Mesenchymal stem cell (in vitro differentiated cells and primary cell): ENCODE data around the gene ANKRD36C.
"Not testable (repeated sequence)": the region's sequence is repeated elsewhere in the genome, so short reads cannot be mapped to it uniquely, and the experiment has no call there.

Experiments used
- DNase-seq: peaks from one replicate; pipeline ENCODE4 v3.0.0-alpha.2; 2013
- H2AFZ ChIP-seq: one replicate; pipeline ENCODE4 v1.6.1; 2013; ENCODE audit warnings: low read depth, mild to moderate bottlenecking, control low read depth, inconsistent platforms, low read length, moderate library complexity
- H2AK5ac ChIP-seq: 2 replicates; pipeline ENCODE4 v1.6.1; 2013; ENCODE audit warnings: low read length, moderate library complexity, mild to moderate bottlenecking, inconsistent platforms; ENCODE audit not compliant: severe bottlenecking
- H2BK120ac ChIP-seq: one replicate; pipeline ENCODE4 v1.6.1; 2013; ENCODE audit warnings: low read depth, mild to moderate bottlenecking, inconsistent platforms, low read length, moderate library complexity
- H2BK12ac ChIP-seq, 2 experiments: one replicate each; pipeline ENCODE4 v1.6.1; 2013; ENCODE audit warnings: inconsistent platforms in 2 of 2, low read length in 2 of 2, mild to moderate bottlenecking in 2 of 2, moderate library complexity in 2 of 2, control low read depth in 1 of 2
- H2BK15ac ChIP-seq: one replicate; pipeline ENCODE4 v1.6.1; 2013; ENCODE audit warnings: mild to moderate bottlenecking, low read depth, inconsistent platforms; ENCODE audit not compliant: poor library complexity, severe bottlenecking
- H2BK5ac ChIP-seq: 2 replicates; pipeline ENCODE4 v1.6.1; 2013; ENCODE audit warnings: low read depth, mild to moderate bottlenecking, low read length, control low read depth, inconsistent platforms; ENCODE audit not compliant: poor library complexity, severe bottlenecking
- H3K14ac ChIP-seq, 2 experiments: one replicate each; pipeline ENCODE4 v1.6.1; 2013; ENCODE audit warnings: inconsistent platforms in 2 of 2, low read length in 2 of 2, control low read depth in 1 of 2, mild to moderate bottlenecking in 1 of 2, moderate library complexity in 1 of 2
- H3K18ac ChIP-seq, 2 experiments: one replicate each; pipeline ENCODE4 v1.6.1; 2013; ENCODE audit warnings: inconsistent platforms in 2 of 2, low read length in 2 of 2, control low read depth in 1 of 2, low read depth in 1 of 2, mild to moderate bottlenecking in 1 of 2
- H3K23ac ChIP-seq, 2 experiments: one replicate each; pipeline ENCODE4 v1.6.1; 2013; ENCODE audit warnings: inconsistent platforms in 2 of 2, low read length in 2 of 2, mild to moderate bottlenecking in 2 of 2, moderate library complexity in 2 of 2, control low read depth in 1 of 2
- H3K27ac ChIP-seq: 2 replicates; pipeline ENCODE4 v1.5.1; 2013; ENCODE audit warnings: mild to moderate bottlenecking, moderate library complexity, low read length, control low read depth, inconsistent platforms; ENCODE audit not compliant: poor library complexity, severe bottlenecking
- H3K27me3 ChIP-seq, 2 experiments: 2 replicates each; pipeline versions ENCODE4 v1.6.1 to v1.7.0; 2013; ENCODE audit warnings: low read length in 2 of 2, mild to moderate bottlenecking in 2 of 2, moderate library complexity in 2 of 2, control low read depth in 1 of 2, inconsistent platforms in 1 of 2; ENCODE audit not compliant: control insufficient read depth in 1 of 2, insufficient read depth in 1 of 2
- H3K36me3 ChIP-seq, 2 experiments: 2 replicates each; pipeline versions ENCODE4 v1.6.1 to v1.7.0; 2013; ENCODE audit warnings: low read length in 2 of 2, control low read depth in 1 of 2, inconsistent platforms in 1 of 2, low read depth in 1 of 2, mild to moderate bottlenecking in 1 of 2; ENCODE audit not compliant: insufficient read depth in 2 of 2, control insufficient read depth in 1 of 2
- H3K4ac ChIP-seq, 2 experiments: one replicate each; pipeline ENCODE4 v1.6.1; 2013; ENCODE audit warnings: inconsistent platforms in 2 of 2, low read length in 2 of 2, mild to moderate bottlenecking in 2 of 2, moderate library complexity in 2 of 2, control low read depth in 1 of 2, low read depth in 1 of 2
- H3K4me1 ChIP-seq: 2 replicates; pipeline ENCODE4 v1.6.1; 2013; ENCODE audit warnings: low read depth, low read length, control low read depth; ENCODE audit not compliant: control insufficient read depth, insufficient read depth
- H3K4me2 ChIP-seq: 2 replicates; pipeline ENCODE4 v1.6.1; 2013; ENCODE audit warnings: low read length, mild to moderate bottlenecking, inconsistent platforms; ENCODE audit not compliant: poor library complexity, severe bottlenecking
- H3K4me3 ChIP-seq, 2 experiments: 2 replicates each; pipeline versions ENCODE4 v1.5.1 to v1.7.0; 2013; ENCODE audit warnings: low read length in 2 of 2, mild to moderate bottlenecking in 2 of 2, control low read depth in 1 of 2, low read depth in 1 of 2; ENCODE audit not compliant: insufficient read depth in 1 of 2
- H3K79me1 ChIP-seq: replicated peaks from 2 replicates; pipeline ENCODE4 v1.6.1; 2013; ENCODE audit warnings: mild to moderate bottlenecking, control low read depth, low read length, inconsistent platforms; ENCODE audit not compliant: poor library complexity, severe bottlenecking
- H3K9ac ChIP-seq: 2 replicates; pipeline ENCODE4 v1.7.0; 2013; ENCODE audit warnings: mild to moderate bottlenecking, low read length, moderate library complexity
- H3K9me3 ChIP-seq: 2 replicates; pipeline ENCODE4 v1.7.0; 2013; ENCODE audit warnings: mild to moderate bottlenecking, low read length; ENCODE audit not compliant: control insufficient read depth
- H4K8ac ChIP-seq: one replicate; pipeline ENCODE4 v1.6.1; 2013; ENCODE audit warnings: inconsistent platforms, mild to moderate bottlenecking, low read length, moderate library complexity
- H4K91ac ChIP-seq: one replicate; pipeline ENCODE4 v1.6.1; 2013; ENCODE audit warnings: mild to moderate bottlenecking, low read length, inconsistent platforms
- WGBS: methylation state at CpG from one replicate; pipeline ENCODE4 v1.1.7; 2013; ENCODE audit warnings: mixed read lengths; 5-methylcytosine and 5-hydroxymethylcytosine counted together

The ANKRD36C gene

GRCh38 chr2:95951662-95952061, 40.0 kb downstream of the ANKRD36C start:
- H4K8ac ChIP-seq, H2AK5ac ChIP-seq, H2AFZ ChIP-seq, H2BK5ac ChIP-seq, H3K27me3 ChIP-seq, H3K4me2 ChIP-seq, H2BK120ac ChIP-seq, H3K79me1 ChIP-seq, H4K91ac ChIP-seq, H3K4ac ChIP-seq, H3K4me1 ChIP-seq, H3K9ac ChIP-seq, H3K23ac ChIP-seq, H3K14ac ChIP-seq, DNase-seq, H3K18ac ChIP-seq, H2BK12ac ChIP-seq, H2BK15ac ChIP-seq, H3K9me3 ChIP-seq, H3K27ac ChIP-seq, H3K4me3 ChIP-seq, H3K36me3 ChIP-seq: not testable (repeated sequence)
- 65% methylated on average over 2 of the region's 2 CpGs for WGBS

- not testable (repeated sequence) for H4K8ac ChIP-seq, H3K18ac ChIP-seq, H3K36me3 ChIP-seq, H2BK120ac ChIP-seq, H2BK5ac ChIP-seq, H3K27ac ChIP-seq, H3K79me1 ChIP-seq, H3K4ac ChIP-seq, H2AK5ac ChIP-seq, H3K9me3 ChIP-seq, H4K91ac ChIP-seq, H2BK15ac ChIP-seq, H3K4me3 ChIP-seq, H2BK12ac ChIP-seq, H3K27me3 ChIP-seq, DNase-seq, H2AFZ ChIP-seq, H3K4me1 ChIP-seq, H3K9ac ChIP-seq, H3K23ac ChIP-seq, H3K14ac ChIP-seq, H3K4me2 ChIP-seq
- WGBS = no CpG with 5 or more reads among the region's 1 CpG
Measured at GRCh38 chr2:95948039-95948438, 43.6 kb downstream of the ANKRD36C start.

- H3K14ac ChIP-seq, H2BK5ac ChIP-seq, DNase-seq, H4K91ac ChIP-seq, H2AK5ac ChIP-seq, H3K4me2 ChIP-seq, H2AFZ ChIP-seq, H2BK12ac ChIP-seq, H3K18ac ChIP-seq, H3K4me3 ChIP-seq, H3K9ac ChIP-seq, H3K9me3 ChIP-seq, H2BK15ac ChIP-seq, H4K8ac ChIP-seq, H3K79me1 ChIP-seq, H3K27ac ChIP-seq, H3K4ac ChIP-seq, H3K23ac ChIP-seq, H3K4me1 ChIP-seq, H2BK120ac ChIP-seq, H3K27me3 ChIP-seq: not testable (repeated sequence)
- 94% methylated on average over 11 of the region's 11 CpGs for WGBS
- peaks cover 0 to 10% of the 10 kb centered on the region in 2 experiments for H3K36me3 ChIP-seq
Measured at GRCh38 chr2:95939947-95940346, 51.7 kb downstream of the ANKRD36C start.

GRCh38 chr2:95930740-95931139, 60.9 kb downstream of the ANKRD36C start:
- not testable (repeated sequence) for H3K14ac ChIP-seq, H3K9ac ChIP-seq, H3K23ac ChIP-seq, H3K4me1 ChIP-seq, H2AK5ac ChIP-seq, H2BK12ac ChIP-seq, H3K4me3 ChIP-seq, H3K4ac ChIP-seq, H3K27ac ChIP-seq, H2BK15ac ChIP-seq, H3K79me1 ChIP-seq, H2BK120ac ChIP-seq, H2AFZ ChIP-seq, H4K8ac ChIP-seq, H3K9me3 ChIP-seq, H3K18ac ChIP-seq, DNase-seq, H2BK5ac ChIP-seq, H3K27me3 ChIP-seq, H3K36me3 ChIP-seq, H3K4me2 ChIP-seq, H4K91ac ChIP-seq
- WGBS = 100% methylated on average over 3 of the region's 3 CpGs
